ENCODE data around the gene TMBIM1. TPM values are rescaled to one million over a fixed set of nuclear protein-coding genes. Genes with fewer than 3 reads are reported as not detected.

Gene TMBIM1
- total and polyA plus RNA-seq, 9 of the 15 experiments (the other 6 are each of a cell fraction or from before 2014, with no cell fraction given) = 14.2 to 105 (median 47.0) TPM

GRCh38 chr2:218263817-218264641 lies 28.3 kb downstream of the TMBIM1 start:
- ATAC-seq = no peak
- no peak overlapping the region for H3K4me3 ChIP-seq
- no peak overlapping the region for H3K4me2 ChIP-seq (ENCODE audit: insufficient read depth, low read length)
- intact Hi-C loops (cut with micrococcal nuclease) (no loop called here), in situ Hi-C loops (cut with MboI) (no loop called here)
- H3K27me3 ChIP-seq (ENCODE audit: control insufficient read depth in 2 of 2, insufficient read depth in 2 of 2, low read length in 2 of 2) = no peaks in the 10 kb centered on the region
- H3K36me3 ChIP-seq (ENCODE audit: control insufficient read depth, insufficient read depth, low read length) = peaks cover 39% of the 10 kb centered on the region; the same call in 2 of the 3 replicates
- H3K27ac ChIP-seq (ENCODE audit: extremely low read depth, low read depth, low read length) = no peak overlapping the region
- CTCF ChIA-PET (ENCODE audit: low intra/inter-chr PET ratio) = no interaction called here
- no peak for TF ChIP-seq ZBTB43 (CRISPR knock-in tag; IDR thresholded peaks at IDR 0.05)
- TF ChIP-seq, protein P1, sequence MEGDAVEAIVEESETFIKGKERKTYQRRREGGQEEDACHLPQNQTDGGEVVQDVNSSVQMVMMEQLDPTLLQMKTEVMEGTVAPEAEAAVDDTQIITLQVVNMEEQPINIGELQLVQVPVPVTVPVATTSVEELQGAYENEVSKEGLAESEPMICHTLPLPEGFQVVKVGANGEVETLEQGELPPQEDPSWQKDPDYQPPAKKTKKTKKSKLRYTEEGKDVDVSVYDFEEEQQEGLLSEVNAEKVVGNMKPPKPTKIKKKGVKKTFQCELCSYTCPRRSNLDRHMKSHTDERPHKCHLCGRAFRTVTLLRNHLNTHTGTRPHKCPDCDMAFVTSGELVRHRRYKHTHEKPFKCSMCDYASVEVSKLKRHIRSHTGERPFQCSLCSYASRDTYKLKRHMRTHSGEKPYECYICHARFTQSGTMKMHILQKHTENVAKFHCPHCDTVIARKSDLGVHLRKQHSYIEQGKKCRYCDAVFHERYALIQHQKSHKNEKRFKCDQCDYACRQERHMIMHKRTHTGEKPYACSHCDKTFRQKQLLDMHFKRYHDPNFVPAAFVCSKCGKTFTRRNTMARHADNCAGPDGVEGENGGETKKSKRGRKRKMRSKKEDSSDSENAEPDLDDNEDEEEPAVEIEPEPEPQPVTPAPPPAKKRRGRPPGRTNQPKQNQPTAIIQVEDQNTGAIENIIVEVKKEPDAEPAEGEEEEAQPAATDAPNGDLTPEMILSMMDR (IDR thresholded peaks at IDR 0.05 in 2 of 3, conservative IDR thresholded peaks at IDR 0.05 in 1 of 3; ENCODE audit: insufficient read depth in 2 of 3, low read depth in 1 of 3, low read length in 3 of 3) = peak in 1 of 3 experiments; percentile 3; a peak in 1 of 6 replicates
- H3K9me3 ChIP-seq (replicated peaks; ENCODE audit: control insufficient read depth, insufficient read depth, low read depth, low read length) = no peaks in the 10 kb centered on the region
- H3K9me1 ChIP-seq (ENCODE audit: control insufficient read depth, insufficient read depth, low read length) = no peaks in the 10 kb centered on the region
- no peak overlapping the region for H2AFZ ChIP-seq (ENCODE audit: low read depth, low read length)
- H3K79me2 ChIP-seq (ENCODE audit: control insufficient read depth, insufficient read depth, low read length) = peaks cover 2% of the 10 kb centered on the region
- no peak for FAIRE-seq
- no peak for DNase-seq (ENCODE audit: extremely low read depth in 1 of 4, low spot score in 3 of 4)
- POLR2A ChIA-PET = interaction anchor here (0.9 kb wide), 1 partner anchor 12 kb away, joined by 3 read pairs; no protein-coding TSS in a partner anchor
- TSS peak; percentile 22 for BruUV-seq (replicated peaks)
- no peak overlapping the region; a peak in 1 of 4 replicates for H3K9ac ChIP-seq (ENCODE audit: insufficient read depth in 1 of 2, low read depth in 2 of 2, low read length in 2 of 2)
- peaks cover 2 to 13% of the 10 kb centered on the region in 2 experiments; a peak in 3 of 5 replicates for H3K4me1 ChIP-seq (replicated peaks in 1 of 2; ENCODE audit: control insufficient read depth in 2 of 2, insufficient read depth in 2 of 2, low read length in 2 of 2)
- H4K20me1 ChIP-seq (replicated peaks; ENCODE audit: control insufficient read depth, insufficient read depth, low read length) = no peaks in the 10 kb centered on the region
- 73% methylated on average over 10 of the region's 17 CpGs for WGBS (ENCODE audit: insufficient coverage, low coverage, missing lambda C conversion rate)
